ENCODE results near the gene NKIRAS1. TPM values are rescaled to one million over a fixed set of nuclear protein-coding genes. Genes with fewer than 3 reads are reported as not detected.
"Not testable (repeated sequence)": the region's sequence is repeated elsewhere in the genome, so short reads cannot be mapped to it uniquely, and the experiment has no call there.

Gene NKIRAS1
- total RNA-seq, 1 experiment from 2014 or later = 23.0 TPM

DNA sequence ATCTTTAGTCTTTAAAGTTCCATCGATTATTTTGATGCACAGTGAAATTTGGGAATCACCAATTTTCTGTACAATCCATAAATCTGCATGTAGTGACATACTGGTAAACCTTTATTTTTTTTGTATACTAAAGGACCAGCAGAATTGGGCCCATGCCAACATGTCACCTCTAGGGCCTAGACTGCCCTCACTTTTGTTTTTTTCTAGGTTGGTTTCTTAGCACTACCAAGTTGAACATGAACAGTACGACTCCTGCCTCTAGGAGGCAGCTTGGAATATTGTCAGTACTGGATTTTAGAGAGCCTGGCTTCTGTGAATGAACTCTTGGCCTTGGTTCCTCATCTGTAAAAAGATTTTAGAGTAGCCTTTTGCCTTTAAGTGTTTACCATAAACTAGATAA, 32.3 kb downstream of the NKIRAS1 start:
- no peak for DNase-seq (ENCODE audit: low spot score)
- POLR2A ChIA-PET (ENCODE audit: low non-redundant PET) = no interaction called here
- Histone ChIP-seq H3K27ac (ENCODE audit: low read depth, low read length, poor library complexity, severe bottlenecking) (no peak overlapping the region), H3K4me3 (ENCODE audit: low read depth, low read length, poor library complexity, severe bottlenecking) (no peak overlapping the region), H3K9me3 (ENCODE audit: low read depth, low read length, poor library complexity, severe bottlenecking) (no peaks in the 10 kb centered on the region), H3K36me3 (ENCODE audit: insufficient read depth, low read length, poor library complexity, severe bottlenecking) (peaks cover 6% of the 10 kb centered on the region), H3K27me3 (replicated peaks; ENCODE audit: insufficient read depth, low read depth, low read length, poor library complexity) (no peaks in the 10 kb centered on the region), H3K4me1 (ENCODE audit: insufficient read depth, low read length, poor library complexity, severe bottlenecking) (no peaks in the 10 kb centered on the region)
- no TSS peak for BruUV-seq (replicated peaks)
- intact Hi-C loops (cut with micrococcal nuclease; ENCODE audit: unreplicated experiment) = loop anchor here (10.0 kb wide), 1 partner anchor 800 kb away; no protein-coding TSS in a partner anchor
- CTCF ChIA-PET = no interaction called here
- TF ChIP-seq, protein P1, sequence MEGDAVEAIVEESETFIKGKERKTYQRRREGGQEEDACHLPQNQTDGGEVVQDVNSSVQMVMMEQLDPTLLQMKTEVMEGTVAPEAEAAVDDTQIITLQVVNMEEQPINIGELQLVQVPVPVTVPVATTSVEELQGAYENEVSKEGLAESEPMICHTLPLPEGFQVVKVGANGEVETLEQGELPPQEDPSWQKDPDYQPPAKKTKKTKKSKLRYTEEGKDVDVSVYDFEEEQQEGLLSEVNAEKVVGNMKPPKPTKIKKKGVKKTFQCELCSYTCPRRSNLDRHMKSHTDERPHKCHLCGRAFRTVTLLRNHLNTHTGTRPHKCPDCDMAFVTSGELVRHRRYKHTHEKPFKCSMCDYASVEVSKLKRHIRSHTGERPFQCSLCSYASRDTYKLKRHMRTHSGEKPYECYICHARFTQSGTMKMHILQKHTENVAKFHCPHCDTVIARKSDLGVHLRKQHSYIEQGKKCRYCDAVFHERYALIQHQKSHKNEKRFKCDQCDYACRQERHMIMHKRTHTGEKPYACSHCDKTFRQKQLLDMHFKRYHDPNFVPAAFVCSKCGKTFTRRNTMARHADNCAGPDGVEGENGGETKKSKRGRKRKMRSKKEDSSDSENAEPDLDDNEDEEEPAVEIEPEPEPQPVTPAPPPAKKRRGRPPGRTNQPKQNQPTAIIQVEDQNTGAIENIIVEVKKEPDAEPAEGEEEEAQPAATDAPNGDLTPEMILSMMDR (conservative IDR thresholded peaks at IDR 0.05; ENCODE audit: low read depth, low read length) = peak; percentile 32; the same call in 1 of the 2 replicates
- TF ChIP-seq EZH2 (IDR thresholded peaks at IDR 0.05; ENCODE audit: borderline replicate concordance, low read depth, low read length, poor library complexity, severe bottlenecking) = no peak

DNA sequence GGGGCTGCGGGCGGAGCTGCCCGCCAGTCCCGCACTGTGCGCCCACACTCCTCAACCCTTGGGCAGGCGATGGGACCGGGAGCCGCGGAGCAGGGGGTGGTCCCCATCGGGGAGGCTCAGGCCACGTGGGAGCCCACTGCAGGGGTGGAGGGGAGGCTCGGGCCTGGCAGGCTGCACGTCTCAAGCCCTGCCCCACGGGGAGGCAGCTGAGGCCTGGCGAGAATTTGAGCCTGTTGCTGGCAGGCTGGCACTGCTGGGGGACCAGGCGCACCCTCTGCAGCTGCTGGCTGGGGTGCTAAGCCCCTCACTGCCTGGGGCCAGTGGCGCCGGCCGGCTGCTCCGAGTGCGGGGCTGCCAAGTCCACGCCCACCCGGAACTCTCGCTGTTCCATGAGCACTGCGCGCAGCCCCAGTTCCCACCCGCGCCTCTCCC, 34.3 kb downstream of the NKIRAS1 start:
- H3K27me3 ChIP-seq (replicated peaks; ENCODE audit: insufficient read depth, low read depth, low read length, poor library complexity) = no peaks in the 10 kb centered on the region
- CTCF ChIA-PET = no interaction called here

DNA sequence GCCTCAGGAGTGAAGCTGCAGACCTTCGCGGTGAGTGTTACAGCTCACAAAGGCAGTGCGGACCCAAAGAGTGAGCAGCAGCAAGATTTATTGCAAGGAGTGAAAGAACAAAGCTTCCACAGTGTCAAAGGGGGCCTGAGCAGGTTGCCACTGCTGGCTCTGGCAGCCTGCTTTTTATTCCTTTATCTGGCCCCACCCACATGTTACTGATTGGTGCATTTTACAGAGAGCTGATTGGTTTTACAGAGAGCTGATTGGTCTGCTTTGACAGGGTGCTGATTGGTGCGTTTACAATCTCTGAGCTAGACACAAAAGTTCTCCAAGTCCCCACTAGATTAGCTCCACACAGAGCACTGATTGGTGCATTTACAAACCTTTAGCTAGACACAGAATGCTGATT, 34.8 kb downstream of the NKIRAS1 start:
- BruUV-seq (replicated peaks); POLR2A ChIA-PET (ENCODE audit: low non-redundant PET); H3K27me3 ChIP-seq (replicated peaks; ENCODE audit: insufficient read depth, low read depth, low read length, poor library complexity); H3K4me1 ChIP-seq (ENCODE audit: insufficient read depth, low read length, poor library complexity, severe bottlenecking); H3K4me3 ChIP-seq (ENCODE audit: low read depth, low read length, poor library complexity, severe bottlenecking); H3K27ac ChIP-seq (ENCODE audit: low read depth, low read length, poor library complexity, severe bottlenecking); H3K9me3 ChIP-seq (ENCODE audit: low read depth, low read length, poor library complexity, severe bottlenecking); DNase-seq (ENCODE audit: low spot score); H3K36me3 ChIP-seq (ENCODE audit: insufficient read depth, low read length, poor library complexity, severe bottlenecking): not testable (repeated sequence)
- CTCF ChIA-PET = interaction anchor here (0.7 kb wide), 1 partner anchor 1983 kb away, joined by 3 read pairs; no protein-coding TSS in a partner anchor
- intact Hi-C loops (cut with micrococcal nuclease; ENCODE audit: unreplicated experiment) = loop anchor here (10.0 kb wide), 1 partner anchor 803 kb away; no protein-coding TSS in a partner anchor

More for the DNA sequence above, 34.3 kb downstream of the NKIRAS1 start:
- no peak overlapping the region for H3K4me3 ChIP-seq (ENCODE audit: low read depth, low read length, poor library complexity, severe bottlenecking)
- H3K9me3 ChIP-seq (ENCODE audit: low read depth, low read length, poor library complexity, severe bottlenecking) = no peaks in the 10 kb centered on the region
- POLR2A ChIA-PET (ENCODE audit: low non-redundant PET) = no interaction called here
- DNase-seq (ENCODE audit: low spot score) = no peak
- no peaks in the 10 kb centered on the region for H3K36me3 ChIP-seq (ENCODE audit: insufficient read depth, low read length, poor library complexity, severe bottlenecking)
- no peak for TF ChIP-seq EZH2 (IDR thresholded peaks at IDR 0.05; ENCODE audit: borderline replicate concordance, low read depth, low read length, poor library complexity, severe bottlenecking)
- TF ChIP-seq, protein P1 (conservative IDR thresholded peaks at IDR 0.05; ENCODE audit: low read depth, low read length) = no peak
- BruUV-seq (replicated peaks) = no TSS peak
- H3K27ac ChIP-seq (ENCODE audit: low read depth, low read length, poor library complexity, severe bottlenecking) = no peak overlapping the region
- intact Hi-C loops (cut with micrococcal nuclease; ENCODE audit: unreplicated experiment) = loop anchor here (10.0 kb wide), 1 partner anchor 802 kb away; no protein-coding TSS in a partner anchor
- peaks cover 2% of the 10 kb centered on the region for H3K4me1 ChIP-seq (ENCODE audit: insufficient read depth, low read length, poor library complexity, severe bottlenecking)

DNA sequence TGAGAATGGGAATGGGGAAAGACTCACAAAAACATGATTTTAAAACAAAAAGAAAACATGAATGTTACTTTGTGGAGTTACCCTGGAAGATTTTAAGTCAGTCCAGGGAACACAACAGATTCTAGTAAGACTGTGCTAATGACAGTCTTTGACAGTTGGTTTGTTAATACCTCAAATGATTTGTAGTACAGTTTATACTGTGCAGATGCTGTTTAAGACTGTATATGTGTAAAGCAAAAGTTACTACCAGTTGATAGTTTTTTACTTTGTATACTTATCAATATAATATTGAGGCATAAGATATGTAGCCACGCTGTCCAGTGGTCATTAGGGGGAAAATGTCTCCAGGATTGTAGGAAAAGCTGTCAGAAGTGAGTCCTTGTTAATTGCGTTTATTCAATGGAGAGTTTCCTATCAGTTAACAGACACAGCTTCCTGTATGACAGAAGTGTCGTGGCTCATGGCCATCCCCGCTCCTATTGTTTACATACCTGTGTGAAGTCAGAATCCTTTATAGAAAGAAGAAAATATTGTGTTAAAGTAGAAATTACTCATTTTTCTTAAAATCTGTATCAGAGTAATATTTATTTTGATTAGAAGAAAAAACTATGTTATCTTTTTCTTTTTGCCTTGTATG, 36.0 kb downstream of the NKIRAS1 start:
- H3K27ac ChIP-seq (ENCODE audit: low read depth, low read length, poor library complexity, severe bottlenecking) = no peak overlapping the region
- BruUV-seq (replicated peaks) = no TSS peak
- POLR2A ChIA-PET (ENCODE audit: low non-redundant PET) = no interaction called here
- intact Hi-C loops (cut with micrococcal nuclease; ENCODE audit: unreplicated experiment) = loop anchor here (10.0 kb wide), 1 partner anchor 804 kb away; no protein-coding TSS in a partner anchor
- H3K4me3 ChIP-seq (ENCODE audit: low read depth, low read length, poor library complexity, severe bottlenecking) = no peak overlapping the region
- no peaks in the 10 kb centered on the region for H3K27me3 ChIP-seq (replicated peaks; ENCODE audit: insufficient read depth, low read depth, low read length, poor library complexity)
- no peak for TF ChIP-seq EZH2 (IDR thresholded peaks at IDR 0.05; ENCODE audit: borderline replicate concordance, low read depth, low read length, poor library complexity, severe bottlenecking)
- TF ChIP-seq, protein P1 (conservative IDR thresholded peaks at IDR 0.05; ENCODE audit: low read depth, low read length) = no peak
- H3K36me3 ChIP-seq (ENCODE audit: insufficient read depth, low read length, poor library complexity, severe bottlenecking) = no peaks in the 10 kb centered on the region
- DNase-seq (ENCODE audit: low spot score) = no peak
- CTCF ChIA-PET = no interaction called here
- H3K9me3 ChIP-seq (ENCODE audit: low read depth, low read length, poor library complexity, severe bottlenecking) = no peaks in the 10 kb centered on the region
- peaks cover 14% of the 10 kb centered on the region for H3K4me1 ChIP-seq (ENCODE audit: insufficient read depth, low read length, poor library complexity, severe bottlenecking)
